Lower lobe of right lung (tissue), 2 donors: ENCODE results near the gene TBRG4. TPM values are rescaled to one million over a fixed set of nuclear protein-coding genes. Genes with fewer than 3 reads are reported as not detected.

Experiments used
- ATAC-seq, 2 donors: fragments of 200-7000 bp; cut with Tn5 transposase; one replicate each; pipeline ENCODE4 v1.9.1; 2020 to 2022; ENCODE audit warnings: mild to moderate bottlenecking in 2 of 2, moderate library complexity in 2 of 2
- DNase-seq: peaks from one replicate; pipeline ENCODE4 v3.0.0-alpha.2; 2020
- H3K27ac ChIP-seq: fragments of 200-600 bp; one replicate; pipeline ENCODE4 v1.8.0; 2022
- H3K27me3 ChIP-seq: fragments of 200-600 bp; one replicate; pipeline ENCODE4 v1.8.0; 2022; ENCODE audit warnings: low read depth
- H3K36me3 ChIP-seq: fragments of 200-600 bp; one replicate; pipeline ENCODE4 v1.8.0; 2022; ENCODE audit warnings: mild to moderate bottlenecking
- H3K4me1 ChIP-seq: fragments of 200-600 bp; one replicate; pipeline ENCODE4 v1.8.0; 2022
- H3K4me3 ChIP-seq: fragments of 200-600 bp; one replicate; pipeline ENCODE4 v1.8.0; 2022; ENCODE audit warnings: mild to moderate bottlenecking
- H3K9me3 ChIP-seq: fragments of 200-600 bp; one replicate; pipeline ENCODE4 v1.8.0; 2022
- intact Hi-C: fragments of 100-400 bp; cut with DNase I; formaldehyde crosslinking; loops from one replicate; pipeline ENCODE4 v1.11.0; 2022
- total RNA-seq: library from RNA; stranded (reverse); fragmentation: NEBNext Ultra II Directional; extraction: Animal tissue kit (Norgen Biotek cat#: 25700); gene quantifications from one replicate; pipeline ENCODE4 v1.2.1, GENCODE V29; 2021
- TF ChIP-seq, protein P1 (sequence below): fragments of 200-600 bp; IDR thresholded peaks from one replicate; pipeline ENCODE4 v1.8.0; 2022; ENCODE audit warnings: antibody characterized with exemption, mild to moderate bottlenecking
- donor health status: DM: no; HTN: yes; CAD: no; lungs with severe emphysema.

The TBRG4 gene
- total RNA-seq, 1 donor from 2014 or later, result 54.3 TPM

DNA sequence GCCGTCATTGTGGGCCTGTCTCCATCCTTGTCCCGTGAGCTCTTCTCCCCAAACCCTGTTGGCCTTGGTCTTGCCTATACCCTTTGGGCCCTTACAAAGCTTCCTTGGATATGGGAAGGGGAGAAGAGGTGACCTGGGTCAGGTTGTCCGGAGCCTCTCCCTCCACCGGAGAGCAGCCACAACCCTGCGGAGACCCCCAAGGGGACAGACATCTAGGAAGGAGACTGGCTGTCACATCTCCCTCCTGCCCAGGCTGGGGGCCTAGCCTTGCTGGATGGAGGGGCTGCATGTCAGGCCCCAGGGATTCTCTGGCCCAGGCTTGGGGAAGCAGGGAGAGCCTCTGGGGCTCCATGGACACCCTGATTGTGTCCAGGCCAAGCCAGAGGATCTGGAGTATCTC is 34.6 kb downstream of the TBRG4 start:
- no peak for DNase-seq
- peaks cover 59% of the 10 kb centered on the region for H3K36me3 ChIP-seq

DNA sequence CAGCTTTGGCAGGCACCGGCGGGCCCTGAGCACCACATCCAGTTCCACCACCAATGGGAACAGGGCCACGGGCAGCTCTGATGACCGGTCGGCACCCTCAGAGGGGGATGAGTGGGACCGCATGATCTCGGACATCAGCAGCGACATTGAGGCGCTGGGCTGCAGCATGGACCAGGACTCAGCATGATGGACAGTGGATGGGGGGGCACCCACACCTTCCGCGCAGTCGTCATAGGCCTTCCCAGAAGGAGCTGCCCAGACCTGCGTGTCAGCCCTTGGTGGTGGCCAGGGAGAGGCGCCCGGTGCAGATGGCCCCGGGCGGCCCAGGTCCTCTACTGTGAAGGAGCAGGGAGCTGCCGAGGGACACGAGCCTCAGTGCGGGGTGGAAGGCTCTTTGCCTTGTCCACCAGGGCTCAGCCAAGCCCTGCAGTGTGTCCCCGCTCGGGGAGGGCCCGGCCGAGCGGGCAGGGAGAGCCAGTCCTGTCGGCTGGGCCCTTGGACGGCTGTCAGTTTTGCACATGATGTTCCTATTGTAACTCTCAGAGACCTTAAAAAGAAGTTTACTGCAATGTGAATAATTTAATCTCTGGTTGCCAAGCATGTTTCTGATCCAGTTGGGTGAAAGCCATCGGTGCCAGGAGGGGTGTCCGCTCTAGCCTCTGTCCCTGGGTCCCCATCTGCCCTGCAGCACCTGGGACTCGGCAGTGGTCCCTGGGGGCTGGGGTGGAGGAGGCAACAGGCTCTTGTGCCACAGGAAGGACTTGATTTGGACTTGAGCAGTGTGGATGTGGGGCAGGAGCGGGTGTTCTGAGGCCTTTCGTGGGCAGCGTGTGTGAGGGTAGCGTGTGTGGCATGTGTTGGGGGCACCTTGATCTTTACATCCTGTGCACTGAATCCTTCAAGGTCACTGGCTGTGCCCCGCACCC is 35.4 kb downstream of the TBRG4 start:
- H3K9me3 ChIP-seq, result no peaks in the 10 kb centered on the region

More for the DNA sequence above, 34.6 kb downstream of the TBRG4 start:
- intact Hi-C loops, result no loop called here
- Histone ChIP-seq H3K27me3 (no peaks in the 10 kb centered on the region), H3K4me3 (no peak overlapping the region), H3K27ac (no peak overlapping the region), H3K9me3 (no peaks in the 10 kb centered on the region), H3K4me1 (no peaks in the 10 kb centered on the region)
- TF ChIP-seq, protein P1, sequence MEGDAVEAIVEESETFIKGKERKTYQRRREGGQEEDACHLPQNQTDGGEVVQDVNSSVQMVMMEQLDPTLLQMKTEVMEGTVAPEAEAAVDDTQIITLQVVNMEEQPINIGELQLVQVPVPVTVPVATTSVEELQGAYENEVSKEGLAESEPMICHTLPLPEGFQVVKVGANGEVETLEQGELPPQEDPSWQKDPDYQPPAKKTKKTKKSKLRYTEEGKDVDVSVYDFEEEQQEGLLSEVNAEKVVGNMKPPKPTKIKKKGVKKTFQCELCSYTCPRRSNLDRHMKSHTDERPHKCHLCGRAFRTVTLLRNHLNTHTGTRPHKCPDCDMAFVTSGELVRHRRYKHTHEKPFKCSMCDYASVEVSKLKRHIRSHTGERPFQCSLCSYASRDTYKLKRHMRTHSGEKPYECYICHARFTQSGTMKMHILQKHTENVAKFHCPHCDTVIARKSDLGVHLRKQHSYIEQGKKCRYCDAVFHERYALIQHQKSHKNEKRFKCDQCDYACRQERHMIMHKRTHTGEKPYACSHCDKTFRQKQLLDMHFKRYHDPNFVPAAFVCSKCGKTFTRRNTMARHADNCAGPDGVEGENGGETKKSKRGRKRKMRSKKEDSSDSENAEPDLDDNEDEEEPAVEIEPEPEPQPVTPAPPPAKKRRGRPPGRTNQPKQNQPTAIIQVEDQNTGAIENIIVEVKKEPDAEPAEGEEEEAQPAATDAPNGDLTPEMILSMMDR, result no peak
- ATAC-seq, result no peak

DNA sequence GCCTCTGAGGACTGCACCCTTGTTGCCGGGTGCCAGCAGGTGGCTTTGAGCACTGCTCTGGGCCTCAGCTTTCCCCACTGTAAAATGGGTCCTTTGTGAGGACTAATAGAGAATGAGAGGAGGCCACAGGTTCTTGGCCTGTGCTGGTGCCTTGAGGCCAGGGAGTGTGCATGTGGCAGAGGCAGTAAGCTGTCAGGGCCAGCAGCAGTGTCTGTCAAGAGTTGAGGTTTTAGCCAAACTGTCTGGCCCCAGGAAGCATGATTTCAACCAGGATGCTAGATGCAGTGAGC is 36.2 kb downstream of the TBRG4 start:
- TF ChIP-seq, protein P1, result no peak
- Histone ChIP-seq H3K4me1 (no peaks in the 10 kb centered on the region), H3K9me3 (no peaks in the 10 kb centered on the region), H3K27me3 (no peaks in the 10 kb centered on the region), H3K27ac (no peak overlapping the region), H3K4me3 (no peak overlapping the region), H3K36me3 (peaks cover 76% of the 10 kb centered on the region)
- no peak for ATAC-seq
- intact Hi-C loops, result no loop called here
- no peak for DNase-seq

More for the DNA sequence above, 35.4 kb downstream of the TBRG4 start:
- H3K36me3 ChIP-seq, result peaks cover 67% of the 10 kb centered on the region
- TF ChIP-seq, protein P1, result no peak
- intact Hi-C loops, result no loop called here
- no peak overlapping the region for H3K27ac ChIP-seq
- H3K4me1 ChIP-seq, result no peaks in the 10 kb centered on the region
- H3K4me3 ChIP-seq, result no peak overlapping the region
- no peak for DNase-seq
- ATAC-seq, result no peak
- H3K27me3 ChIP-seq, result no peaks in the 10 kb centered on the region

DNA sequence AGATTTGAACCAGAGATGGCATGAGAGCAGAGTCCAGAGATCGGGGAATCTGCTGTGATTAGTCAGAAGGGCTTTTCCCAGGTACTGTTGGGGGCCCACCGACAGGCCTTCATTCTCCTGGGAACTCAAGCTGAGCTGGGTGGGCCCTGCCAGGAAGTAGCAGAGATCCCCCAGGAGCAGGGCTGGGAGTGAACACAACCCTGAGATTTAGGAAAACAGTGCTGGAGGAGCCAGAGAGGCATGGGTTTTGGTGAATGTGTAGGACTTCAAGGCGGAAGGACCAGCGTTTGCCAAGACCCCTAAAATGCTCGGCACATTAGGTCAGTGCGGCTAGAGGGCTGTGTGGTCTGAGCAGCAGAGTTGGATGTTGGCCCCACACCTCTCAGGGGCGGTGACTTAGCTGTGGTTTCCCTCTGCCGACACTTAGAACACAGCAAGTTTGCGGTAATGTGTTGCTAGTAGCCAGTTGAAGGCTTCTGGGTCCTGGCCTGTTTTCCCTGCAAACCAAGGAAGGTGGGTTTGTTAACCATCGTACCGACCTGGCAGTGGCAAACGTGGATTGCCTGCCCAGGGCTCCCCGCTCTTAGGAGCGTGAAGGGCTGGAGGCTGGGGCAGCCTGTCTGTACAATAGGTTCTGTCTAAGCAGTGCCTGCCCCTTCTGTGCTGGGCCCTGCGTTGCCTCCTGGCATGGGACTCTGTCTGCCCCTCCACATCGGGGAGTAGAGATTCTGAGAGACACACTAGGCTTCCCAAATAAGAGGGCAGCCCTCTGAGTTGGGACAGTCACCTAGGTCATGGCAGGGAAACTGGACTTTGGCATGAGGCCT is 36.8 kb downstream of the TBRG4 start:
- H3K9me3 ChIP-seq, result no peaks in the 10 kb centered on the region
- H3K27me3 ChIP-seq, result no peaks in the 10 kb centered on the region
- no peaks in the 10 kb centered on the region for H3K4me1 ChIP-seq
- intact Hi-C loops, result no loop called here
- H3K36me3 ChIP-seq, result peaks cover 81% of the 10 kb centered on the region
- no peak overlapping the region for H3K4me3 ChIP-seq
- H3K27ac ChIP-seq, result no peak overlapping the region
- TF ChIP-seq, protein P1, result no peak
- DNase-seq (no peak), ATAC-seq (no peak)

DNA sequence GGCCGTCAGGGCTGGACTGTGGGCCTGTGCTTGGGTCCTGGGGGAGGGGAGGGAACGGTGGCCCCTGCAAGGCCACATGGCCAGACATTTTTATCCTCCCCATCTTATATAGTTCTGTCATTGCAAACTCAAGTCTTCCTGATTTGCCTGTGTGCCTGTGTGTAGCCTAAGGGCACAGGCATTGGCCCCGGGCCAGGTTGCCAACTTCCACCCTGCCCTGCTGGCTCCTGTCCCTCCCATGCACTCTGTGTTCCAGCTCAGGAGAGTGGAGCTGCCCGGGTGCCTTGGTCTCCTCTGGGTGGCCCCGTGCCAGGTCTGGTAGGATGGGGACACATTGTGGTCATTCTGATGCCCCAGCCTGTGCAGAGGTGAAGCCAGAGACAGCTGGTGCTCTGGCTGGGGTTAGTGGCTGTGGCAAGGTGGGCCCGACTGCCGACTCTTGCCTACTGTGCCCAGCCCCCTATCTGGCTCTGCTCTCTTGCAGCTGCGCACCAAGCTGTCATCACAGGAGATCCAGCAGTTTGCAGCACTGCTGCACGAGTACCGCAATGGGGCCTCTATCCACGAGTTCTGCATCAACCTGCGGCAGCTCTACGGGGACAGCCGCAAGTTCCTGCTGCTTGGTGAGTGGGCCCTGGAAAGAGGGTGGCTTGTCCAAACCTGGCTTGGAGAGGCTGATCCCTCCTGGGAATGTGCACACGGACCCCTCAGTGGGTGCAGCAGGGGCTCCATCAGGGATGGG is 37.5 kb downstream of the TBRG4 start:
- TF ChIP-seq, protein P1, result no peak
- intact Hi-C loops, result no loop called here
- ATAC-seq (no peak), DNase-seq (no peak)
- H3K27ac ChIP-seq, result no peak overlapping the region
- no peaks in the 10 kb centered on the region for H3K9me3 ChIP-seq
- no peak overlapping the region for H3K4me3 ChIP-seq
- no peaks in the 10 kb centered on the region for H3K4me1 ChIP-seq
- H3K36me3 ChIP-seq, result peaks cover 89% of the 10 kb centered on the region
- H3K27me3 ChIP-seq, result no peaks in the 10 kb centered on the region
